Renal cortex interstitium (tissue), 11 donors: ENCODE results near the gene GLB1L. TPM values are rescaled to one million over a fixed set of nuclear protein-coding genes. Genes with fewer than 3 reads are reported as not detected.
"Not testable (repeated sequence)": the region's sequence is repeated elsewhere in the genome, so short reads cannot be mapped to it uniquely, and the experiment has no call there.

ENCODE experiments used
- DNase-seq, 11 donors: peaks; one replicate each; pipeline ENCODE4 v3.0.0-alpha.2; 2013; ENCODE audit warnings: low read depth in 9 of 11, low spot score in 4 of 11; ENCODE audit errors: extremely low read depth in 1 of 11
- polyA plus RNA-seq, 3 donors: library from polyadenylated mRNA; unstranded; fragments of 120-200 nt; gene quantifications; one replicate each; pipeline ENCODE4 v1.2.1, GENCODE V29; 2013; ENCODE audit not compliant: insufficient read length in 3 of 3

GLB1L gene
- polyA plus RNA-seq, 3 donors = 24.1 to 27.6 (median 24.4) TPM

DNA sequence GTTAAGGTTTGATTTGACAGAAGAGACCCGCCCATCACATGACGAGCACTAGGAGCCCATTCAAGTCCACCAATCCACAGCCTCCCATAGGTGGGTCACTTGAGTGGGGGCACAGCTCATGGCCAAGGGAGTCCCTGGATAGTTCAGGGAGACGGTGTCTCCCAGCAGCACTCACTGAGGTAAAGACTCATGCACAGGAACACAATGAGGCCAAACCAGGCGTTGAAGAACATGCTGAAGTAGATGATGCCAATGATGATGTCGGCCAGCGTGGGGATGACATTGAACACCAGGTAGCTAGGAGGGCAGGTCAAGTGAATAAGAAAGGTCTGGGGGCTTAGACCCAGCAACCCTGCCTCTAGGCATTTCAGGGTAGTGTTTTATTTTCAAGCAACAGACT, 30.5 kb downstream of the GLB1L start:
- no peak for DNase-seq

DNA sequence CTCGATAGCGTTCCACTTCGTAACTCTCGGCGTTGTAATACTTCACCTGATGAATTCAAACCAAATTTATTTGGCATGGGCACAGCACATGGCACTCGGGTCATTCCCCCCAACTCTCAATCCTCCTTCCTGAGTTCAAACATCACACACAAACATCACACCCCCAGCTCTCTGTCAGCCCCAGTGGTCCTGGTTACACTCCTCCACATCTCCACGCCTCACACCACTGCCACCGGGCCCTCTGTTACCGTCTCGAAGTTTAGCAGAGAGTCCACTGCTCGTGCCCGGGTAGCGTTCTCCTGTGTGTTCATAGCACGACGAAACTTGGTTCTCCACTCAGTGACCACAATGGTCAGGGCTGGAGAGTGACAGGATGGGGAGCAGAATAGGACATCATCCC, 31.1 kb downstream of the GLB1L start:
- no peak for DNase-seq

DNA sequence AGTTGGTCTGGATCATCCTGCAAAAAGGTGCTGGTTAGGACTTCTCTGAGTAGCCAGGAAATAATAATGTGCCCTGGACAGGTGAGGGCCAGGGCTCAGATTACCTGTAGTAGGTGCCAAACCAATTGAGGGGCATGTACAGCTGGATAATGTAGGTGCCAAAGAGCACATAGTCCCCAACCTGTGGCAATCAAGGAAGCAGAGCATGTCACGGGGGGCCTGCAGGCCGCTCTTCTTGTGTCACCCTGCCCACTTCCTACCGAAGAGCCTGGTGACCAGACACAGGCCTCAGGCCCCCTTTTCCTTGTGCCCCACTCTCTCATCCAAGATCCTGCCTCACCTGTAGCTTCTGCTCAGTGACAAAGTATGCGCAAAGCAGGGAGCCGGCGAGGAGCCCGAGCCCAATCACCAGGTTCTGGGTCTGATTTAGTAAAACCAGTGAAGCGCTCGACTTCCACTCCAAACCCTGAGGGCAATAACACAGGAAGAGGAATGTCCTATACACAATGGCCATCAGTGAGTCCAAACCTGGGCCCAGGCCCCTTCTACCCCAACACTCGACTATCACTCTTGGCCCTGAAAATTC, 31.7 kb downstream of the GLB1L start:
- no peak for DNase-seq

DNA sequence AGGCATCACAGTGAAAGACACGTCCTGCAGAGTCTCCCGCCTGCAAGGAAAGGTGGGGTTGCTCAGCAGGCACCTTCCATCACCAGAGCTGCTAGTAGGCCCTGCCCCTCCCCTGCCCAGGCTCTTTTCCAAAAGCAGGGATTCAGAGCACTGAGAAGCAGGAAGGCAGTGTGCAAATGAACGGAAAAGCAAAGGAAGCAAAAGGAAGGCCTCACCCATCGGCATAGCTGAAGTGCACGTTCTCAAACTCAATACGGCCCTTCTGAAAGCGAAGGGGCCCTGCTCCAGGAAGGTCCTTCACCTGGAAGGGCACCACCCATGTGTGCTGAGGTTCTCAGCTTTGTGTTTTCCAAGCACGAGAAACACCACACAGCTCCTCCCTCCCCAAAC, 32.2 kb downstream of the GLB1L start:
- DNase-seq = no peak

DNA sequence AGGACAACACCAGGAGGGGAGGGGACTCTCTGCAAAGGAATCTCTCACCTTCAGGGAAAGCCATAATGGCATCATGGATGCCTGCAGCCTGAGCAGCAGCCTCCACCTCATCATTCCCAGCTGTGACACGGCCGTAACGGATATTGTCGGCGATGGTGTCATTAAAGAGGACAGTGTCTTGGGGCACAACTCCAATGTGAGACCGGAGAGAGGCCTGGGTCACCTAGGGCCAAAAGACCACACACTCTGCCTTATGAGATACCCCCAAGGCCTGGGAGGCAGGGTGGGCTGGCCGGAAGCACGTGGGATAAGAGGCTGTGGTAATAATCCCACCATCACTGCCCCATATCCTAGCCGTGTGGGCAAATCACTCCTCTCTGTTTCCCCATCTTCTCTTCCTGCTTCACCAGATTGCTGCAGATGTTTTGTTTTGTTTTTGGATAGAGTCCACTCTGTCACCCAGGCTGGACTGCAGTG, 34.3 kb downstream of the GLB1L start:
- DNase-seq = no peak

DNA sequence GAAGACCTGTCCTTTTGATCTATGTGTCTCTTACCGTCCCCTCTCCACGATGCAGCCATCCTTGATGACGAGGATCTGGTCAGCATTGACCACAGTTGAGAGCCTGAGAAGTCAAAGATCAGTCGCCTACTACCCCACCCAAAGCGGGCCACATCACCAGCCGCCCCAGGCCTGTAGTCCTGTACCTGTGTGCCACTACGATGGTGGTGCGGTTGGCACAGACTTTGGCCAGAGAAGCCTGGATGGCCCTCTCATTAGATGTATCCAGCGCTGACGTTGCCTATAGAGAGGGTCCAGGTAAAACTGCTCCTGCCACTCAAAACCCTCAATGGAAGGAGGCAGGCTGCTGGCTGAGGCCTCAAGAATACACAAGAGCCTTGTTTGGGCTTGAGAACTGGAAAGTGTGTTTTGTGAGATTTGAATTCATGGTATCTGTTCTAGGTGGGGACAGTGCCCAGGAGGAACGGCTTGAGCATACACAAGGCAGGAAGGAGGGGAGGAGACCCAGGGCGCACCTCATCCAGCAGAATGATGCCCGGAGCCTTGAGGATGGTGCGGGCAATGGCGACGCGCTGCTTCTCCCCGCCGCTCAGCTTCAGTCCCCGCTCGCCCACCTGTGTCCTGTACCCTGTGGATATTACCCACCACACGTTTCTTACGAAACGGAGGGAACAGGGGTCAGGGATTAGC, 34.9 kb downstream of the GLB1L start:
- no peak for DNase-seq

DNA sequence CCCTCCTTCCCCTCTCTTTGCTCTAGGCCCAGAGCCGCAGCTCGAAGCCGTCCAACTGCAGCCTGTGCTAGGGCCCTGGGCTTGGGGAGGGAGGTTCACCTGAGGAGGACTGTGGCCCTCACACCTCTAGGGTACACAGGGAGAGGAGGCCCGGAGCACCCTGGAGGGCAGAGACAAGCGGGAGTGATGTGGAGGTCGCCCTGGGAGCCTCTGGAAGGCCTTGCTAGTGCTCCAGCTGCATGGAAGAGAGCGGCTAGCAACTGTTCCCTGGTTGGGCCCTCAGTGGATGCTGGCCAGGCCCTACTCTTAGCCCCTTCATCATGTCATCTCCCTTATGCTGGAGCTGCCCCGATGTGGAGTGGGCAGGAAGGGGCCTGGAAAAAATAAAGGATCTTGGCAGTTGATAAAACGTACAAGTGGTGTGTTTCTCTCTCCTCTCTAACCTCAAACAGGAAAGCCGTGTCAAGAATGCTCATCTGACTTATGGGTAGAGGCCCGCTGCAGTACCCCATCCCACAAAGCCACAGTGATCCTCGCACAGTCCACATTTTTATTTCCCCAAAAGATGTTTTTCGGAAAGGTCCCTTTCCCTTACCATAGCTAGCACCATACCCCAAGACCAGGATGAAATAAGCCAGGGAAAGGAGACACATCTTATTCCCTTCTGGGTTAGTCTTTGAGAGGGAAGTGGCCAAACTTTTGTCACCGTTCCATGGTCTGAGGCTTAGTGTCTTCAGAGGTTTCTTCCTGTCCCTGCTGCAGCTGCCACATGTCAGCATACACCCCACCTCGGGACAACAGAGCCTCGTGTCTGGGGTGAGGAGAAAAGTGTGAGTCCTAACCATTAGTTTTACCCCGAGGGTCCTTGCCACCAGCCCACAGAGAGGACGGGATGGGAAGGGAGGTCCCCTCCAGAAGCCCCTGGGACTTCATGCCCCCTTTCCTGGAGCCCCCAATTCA, 35.7 kb downstream of the GLB1L start:
- DNase-seq = no peak

DNA sequence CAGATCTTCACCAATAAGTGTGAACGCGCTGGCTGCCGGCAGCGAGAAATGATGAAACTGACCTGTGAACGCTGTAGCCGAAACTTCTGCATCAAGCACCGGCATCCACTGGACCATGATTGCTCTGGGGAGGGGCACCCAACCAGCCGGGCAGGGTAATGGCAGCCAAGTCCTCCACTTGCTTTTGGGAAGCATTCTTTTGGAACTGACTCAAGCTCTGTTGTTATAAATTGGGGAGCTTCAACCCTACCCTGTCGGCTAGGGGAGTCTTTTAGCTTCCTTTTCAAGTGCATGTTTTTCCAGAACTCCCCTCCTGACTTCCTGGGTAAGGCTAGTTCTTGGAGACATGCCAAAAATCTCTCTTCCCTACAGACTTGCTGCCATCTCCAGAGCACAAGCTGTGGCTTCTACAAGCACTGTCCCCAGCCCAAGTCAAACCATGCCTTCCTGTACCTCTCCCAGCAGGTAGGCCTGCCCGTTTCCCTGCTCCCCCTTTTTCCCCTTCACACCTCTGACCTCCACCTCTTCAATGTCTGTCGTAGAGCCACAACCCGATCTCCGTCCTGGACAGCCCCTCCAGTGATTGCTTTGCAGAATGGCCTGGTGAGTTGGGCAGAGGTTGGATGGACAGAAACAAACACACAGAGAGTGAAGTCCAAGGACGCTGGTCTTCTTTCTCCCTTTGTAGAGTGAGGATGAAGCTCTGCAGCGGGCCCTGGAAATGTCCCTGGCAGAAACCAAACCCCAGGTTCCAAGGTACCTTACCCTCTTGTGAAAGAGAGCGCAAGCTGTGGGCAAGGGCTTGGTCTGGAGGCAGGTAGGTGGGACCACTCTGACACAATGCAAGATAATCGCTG, 37.1 kb downstream of the GLB1L start:
- DNase-seq = no peak

DNA sequence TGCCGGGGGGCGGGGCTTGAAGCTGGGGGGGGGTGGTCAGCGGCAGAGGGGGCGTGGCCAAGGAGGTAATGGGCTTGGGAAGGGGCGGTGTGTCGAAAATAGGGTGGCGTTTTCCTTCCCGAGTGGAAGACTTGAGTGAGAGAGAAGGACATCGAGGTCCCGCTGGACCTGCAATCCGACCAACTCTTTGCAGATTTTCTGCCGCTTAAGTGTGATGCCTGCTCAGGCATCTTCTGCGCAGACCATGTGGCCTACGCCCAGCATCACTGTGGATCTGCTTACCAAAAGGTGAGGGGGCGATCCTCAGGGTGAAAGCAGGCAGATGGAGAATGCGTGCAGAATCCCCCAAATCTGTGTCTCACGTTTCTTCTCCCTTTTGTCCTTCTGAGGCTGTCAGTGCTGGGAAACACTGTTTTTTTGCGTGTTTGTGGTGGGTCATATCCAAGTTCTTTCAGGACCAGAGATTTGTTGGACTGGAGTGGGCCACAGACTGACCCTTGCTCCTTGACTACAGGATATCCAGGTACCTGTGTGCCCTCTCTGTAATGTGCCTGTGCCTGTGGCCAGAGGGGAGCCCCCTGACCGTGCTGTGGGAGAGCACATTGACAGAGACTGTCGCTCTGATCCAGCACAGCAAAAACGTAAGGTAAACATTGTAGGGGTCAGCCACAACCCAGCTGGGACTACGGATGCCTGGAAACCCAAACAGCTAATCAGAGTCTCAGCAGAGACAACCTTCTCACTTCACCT, 37.9 kb downstream of the GLB1L start:
- no peak for DNase-seq

DNA sequence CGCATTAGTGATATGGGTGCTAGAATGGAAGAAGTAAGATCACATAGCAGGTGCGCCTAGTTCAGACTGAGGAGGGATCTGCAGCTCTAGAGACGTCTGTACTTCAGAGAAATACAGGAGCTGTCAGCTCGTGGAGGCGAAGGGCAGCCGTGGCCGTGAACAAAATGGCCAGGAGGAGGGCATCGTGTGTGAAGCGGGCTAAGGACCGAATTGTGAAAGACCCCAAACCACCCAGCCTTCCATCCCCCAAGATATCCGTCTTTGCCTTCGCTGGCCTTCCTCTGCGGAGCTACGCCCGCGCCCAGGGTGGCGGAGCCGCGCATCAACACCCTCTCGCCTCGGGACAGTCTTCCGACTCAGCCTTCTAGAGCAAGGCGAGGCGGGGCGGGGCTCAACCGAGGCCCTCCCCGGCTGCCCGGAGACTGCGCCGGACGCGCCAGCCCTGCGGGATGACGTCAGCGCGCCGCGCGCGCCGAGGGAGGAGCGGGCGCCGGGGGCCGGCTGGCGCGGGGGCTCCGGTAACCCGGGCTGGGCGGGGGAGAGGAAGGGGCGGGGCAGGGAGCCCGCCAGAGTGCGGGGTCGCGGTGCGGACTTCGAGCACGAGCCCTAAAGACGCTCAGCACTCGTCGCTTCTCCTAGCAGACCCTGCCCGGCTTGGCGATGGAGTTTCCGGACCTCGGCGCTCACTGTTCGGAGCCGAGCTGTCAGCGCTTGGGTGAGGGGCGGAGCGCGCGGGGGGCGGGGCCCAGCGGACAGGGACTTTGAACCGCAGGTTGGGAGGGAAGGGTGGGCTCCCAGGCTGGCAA, 38.7 kb downstream of the GLB1L start, which contains the start of gene ZFAND2B:
ZFAND2B (plus strand) TSS at position 455 of the 806 bp plus-strand sequence; CDS start at position 661, 206 bp downstream.
- DNase-seq = peak; percentile 86 to 95 (median 93)

DNA sequence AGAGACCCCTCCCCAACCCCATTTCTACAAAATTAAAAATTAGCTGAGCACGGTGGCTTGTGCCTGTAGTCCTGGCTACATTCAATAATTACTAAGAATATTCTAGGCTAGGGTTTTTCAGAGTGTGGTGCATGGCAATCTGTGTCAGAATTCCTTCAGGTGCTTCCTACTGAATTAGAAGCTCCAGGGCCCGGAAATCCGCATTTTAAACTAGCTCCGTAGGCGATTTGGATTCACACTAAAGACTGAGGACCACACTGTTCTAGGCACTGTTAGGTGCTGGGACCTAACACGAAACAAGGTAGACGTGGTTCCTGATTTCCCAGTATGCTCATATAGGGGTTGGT, 39.3 kb downstream of the GLB1L start:
- no peak for DNase-seq

DNA sequence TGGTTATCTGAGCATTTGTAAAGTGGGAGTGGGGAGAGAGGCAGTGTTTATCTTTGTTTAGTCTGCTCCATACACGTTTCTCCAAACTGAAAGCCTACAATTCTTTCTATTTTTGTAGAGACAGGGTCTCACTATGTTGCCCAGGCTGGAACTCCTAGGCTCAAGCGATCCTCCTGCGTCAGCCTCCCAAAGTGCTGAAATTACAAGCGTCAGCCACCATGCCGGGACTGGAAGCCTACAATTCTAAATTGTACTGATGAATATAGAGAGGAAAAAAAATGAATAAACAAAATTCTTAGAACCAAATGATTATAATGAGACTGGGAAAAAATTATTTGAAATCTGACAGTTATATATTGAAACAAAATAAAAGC, 40.1 kb downstream of the GLB1L start:
- no peak for DNase-seq

DNA sequence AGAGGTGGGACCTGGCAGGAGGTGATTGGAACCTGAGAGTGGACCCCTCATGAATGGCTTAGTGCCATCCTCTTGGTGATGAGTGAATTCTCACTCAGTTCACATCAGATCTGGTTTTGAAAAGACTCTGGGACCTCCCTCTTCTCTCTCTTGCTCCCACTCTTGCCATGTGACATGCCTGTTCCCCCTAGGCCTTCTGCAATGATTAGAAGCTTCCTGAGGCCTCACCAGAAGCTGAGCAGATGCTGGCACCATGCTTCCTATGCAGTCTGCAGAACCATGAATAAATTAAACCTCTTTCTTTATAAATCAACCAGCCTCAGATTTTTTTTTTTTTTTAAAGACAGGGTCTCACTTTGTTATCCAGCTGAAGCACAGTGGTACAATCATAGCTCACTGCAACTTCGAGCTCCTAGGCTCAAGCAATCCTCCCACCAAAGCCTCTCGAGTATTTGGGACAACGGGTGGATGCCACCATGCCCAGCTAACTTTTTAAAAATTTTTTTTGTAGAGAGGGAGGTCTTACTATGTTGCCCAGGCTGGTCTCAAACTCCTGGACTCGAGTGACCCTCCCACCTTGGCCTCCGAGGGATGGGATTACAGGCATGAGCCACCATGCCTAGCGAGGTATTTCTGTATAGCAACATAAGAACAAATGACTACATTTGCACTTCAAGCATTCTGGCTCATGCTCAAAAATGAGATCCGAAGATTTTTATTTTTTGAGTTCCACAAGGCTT, 40.6 kb downstream of the GLB1L start:
- no peak for DNase-seq

DNA sequence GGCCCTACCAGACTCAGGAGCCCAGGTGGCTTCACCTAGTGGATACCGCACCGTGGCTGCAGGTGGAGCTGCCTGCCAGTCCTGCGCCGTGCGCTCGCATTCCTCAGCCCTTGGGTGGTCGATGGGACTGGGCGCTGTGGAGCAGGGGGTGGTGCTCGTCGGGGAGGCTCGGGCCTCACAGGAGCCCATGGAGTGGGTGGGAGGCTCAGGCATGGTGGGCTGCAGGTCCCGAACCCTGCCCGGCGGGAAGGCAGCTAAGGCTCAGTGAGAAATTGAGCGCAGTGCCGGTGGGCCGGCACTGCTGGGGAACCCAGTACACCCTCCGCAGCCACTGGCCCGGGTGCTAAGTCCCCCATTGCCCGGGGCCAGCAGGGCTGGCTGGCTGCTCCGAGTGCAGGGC, 43.9 kb downstream of the GLB1L start:
- not testable (repeated sequence) for DNase-seq

DNA sequence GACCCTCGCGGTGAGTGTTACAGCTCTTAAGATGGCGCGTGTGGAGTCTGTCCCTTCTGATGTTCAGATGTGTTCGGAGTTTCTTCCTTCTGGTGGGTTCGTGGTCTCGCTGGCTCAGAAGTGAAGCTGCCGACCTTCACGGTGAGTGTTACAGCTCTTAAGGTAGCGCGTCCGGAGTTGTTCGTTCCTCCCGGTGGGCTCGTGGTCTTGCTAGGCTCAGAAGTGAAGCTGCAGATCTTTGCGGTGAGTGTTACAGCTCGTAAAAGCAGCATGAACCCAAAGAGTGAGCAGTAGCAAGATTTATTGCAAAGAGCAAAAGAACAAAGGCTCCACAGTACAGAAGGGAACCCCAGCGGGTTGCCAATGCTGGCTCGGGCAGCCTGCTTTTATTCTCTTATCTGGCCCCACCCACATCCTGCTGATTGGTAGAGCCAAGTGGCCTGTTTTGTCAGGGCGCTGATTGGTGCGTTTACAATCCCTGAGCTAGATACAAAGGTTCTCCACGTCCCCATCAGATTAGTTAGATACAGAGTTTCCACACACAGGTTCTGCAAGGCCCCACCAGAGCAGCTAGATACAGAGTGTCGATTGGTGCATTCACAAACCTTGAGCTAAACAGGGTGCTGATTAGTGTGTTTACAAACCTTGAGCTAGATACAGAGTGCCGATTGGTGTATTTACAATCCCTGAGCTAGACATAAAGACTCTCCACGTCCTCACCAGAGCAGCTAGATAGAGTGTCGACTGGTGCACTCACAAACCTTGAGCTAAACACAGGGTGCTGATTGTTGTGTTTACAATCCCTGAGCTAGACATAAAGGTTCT, 44.5 kb downstream of the GLB1L start:
- DNase-seq = not testable (repeated sequence)
